ENCODE measurements around the gene XRCC2.

The XRCC2 gene

DNA sequence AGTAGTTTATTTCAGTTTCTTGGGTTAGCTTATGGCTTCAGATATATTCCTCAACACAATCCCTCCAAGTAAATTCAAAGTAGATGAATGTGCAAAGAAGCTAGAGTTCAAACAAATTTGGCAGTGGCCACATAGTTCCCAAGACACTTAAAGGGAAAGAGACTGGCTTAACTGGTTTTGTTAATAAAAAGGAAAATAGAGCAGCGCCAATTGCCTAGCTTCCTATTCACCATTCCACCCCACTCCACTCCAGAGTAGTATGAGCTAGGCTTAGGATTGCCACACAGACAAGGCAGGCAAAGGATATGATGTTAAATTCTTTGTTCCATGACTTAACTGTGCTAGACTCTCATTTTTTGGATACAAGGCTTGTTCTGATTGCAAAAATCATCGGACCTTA lies 2.0 kb downstream of the XRCC2 start:
- H3K4me1 ChIP-seq (ENCODE audit: insufficient read depth, insufficient read length) = no peaks in the 10 kb centered on the region
- TF ChIP-seq YY1 (IDR thresholded peaks at IDR 0.05; ENCODE audit: insufficient read depth, insufficient read length) (no peak), ZNF274 (IDR thresholded peaks at IDR 0.05; ENCODE audit: low read depth, low read length) (no peak), SUZ12 (IDR thresholded peaks at IDR 0.05; ENCODE audit: extremely low read depth, insufficient read depth, insufficient read length) (no peak)
- no peak for DNase-seq (ENCODE audit: low read depth, low spot score)
- no peak overlapping the region for H3K9ac ChIP-seq (ENCODE audit: insufficient read length, low read depth)
- H3K4me3 ChIP-seq (ENCODE audit: insufficient read length, low read depth) = no peak overlapping the region
- H3K27me3 ChIP-seq (ENCODE audit: insufficient read depth, insufficient read length) = no peaks in the 10 kb centered on the region
- H3K9me3 ChIP-seq (ENCODE audit: insufficient read depth, low read length) = no peaks in the 10 kb centered on the region
- peaks cover 30% of the 10 kb centered on the region for H3K36me3 ChIP-seq (ENCODE audit: insufficient read depth, insufficient read length, low read length)

DNA sequence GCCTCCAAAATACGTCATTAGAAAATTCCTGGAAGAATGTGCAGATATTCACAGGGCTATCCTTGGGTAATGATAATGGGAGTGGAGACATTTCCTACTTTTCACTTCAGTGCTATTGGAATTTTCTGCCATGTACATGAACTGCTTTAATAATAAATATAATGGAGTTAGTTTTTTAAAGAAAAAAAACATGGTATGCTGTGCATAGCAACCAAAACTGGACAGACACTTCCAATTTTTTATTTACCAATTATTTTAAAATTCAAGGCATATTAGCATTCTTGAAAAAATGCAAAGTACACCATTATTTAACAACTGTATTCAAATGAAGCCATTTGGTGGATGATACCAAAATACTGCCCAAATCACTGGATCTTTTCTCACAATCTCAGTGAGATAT lies 3.3 kb downstream of the XRCC2 start:
- Histone ChIP-seq H3K4me3 (ENCODE audit: insufficient read length, low read depth) (no peak overlapping the region), H3K9me3 (ENCODE audit: insufficient read depth, low read length) (no peaks in the 10 kb centered on the region), H3K36me3 (ENCODE audit: insufficient read depth, insufficient read length, low read length) (peaks cover 42% of the 10 kb centered on the region), H3K9ac (ENCODE audit: insufficient read length, low read depth) (no peak overlapping the region), H3K4me1 (ENCODE audit: insufficient read depth, insufficient read length) (no peaks in the 10 kb centered on the region), H3K27me3 (ENCODE audit: insufficient read depth, insufficient read length) (no peaks in the 10 kb centered on the region)
- DNase-seq (ENCODE audit: low read depth, low spot score) = no peak
- TF ChIP-seq ZNF274 (IDR thresholded peaks at IDR 0.05; ENCODE audit: low read depth, low read length) (no peak), YY1 (IDR thresholded peaks at IDR 0.05; ENCODE audit: insufficient read depth, insufficient read length) (no peak), SUZ12 (IDR thresholded peaks at IDR 0.05; ENCODE audit: extremely low read depth, insufficient read depth, insufficient read length) (no peak)

DNA sequence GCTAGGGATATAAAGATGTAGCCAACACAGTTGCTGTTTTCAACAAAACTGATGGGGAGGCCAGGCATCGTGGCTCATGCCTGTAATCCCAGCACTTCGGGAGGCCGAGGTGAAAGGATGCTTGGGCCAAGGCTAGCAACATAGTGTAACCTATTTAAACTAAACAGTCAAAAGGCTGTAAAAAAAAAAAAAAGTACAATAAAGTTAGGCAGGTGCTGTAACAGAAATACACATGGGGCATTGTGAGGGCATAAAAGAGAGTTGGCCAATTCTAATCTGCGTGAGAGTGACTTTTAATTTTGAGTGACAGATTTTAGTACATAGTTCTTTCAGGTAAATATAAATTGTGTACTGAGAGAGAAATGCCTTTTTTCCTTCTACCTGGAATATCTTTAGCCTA lies 6.2 kb downstream of the XRCC2 start:
- Histone ChIP-seq H3K4me1 (ENCODE audit: insufficient read depth, insufficient read length) (no peaks in the 10 kb centered on the region), H3K36me3 (ENCODE audit: insufficient read depth, insufficient read length, low read length) (peaks cover 47% of the 10 kb centered on the region), H3K9ac (ENCODE audit: insufficient read length, low read depth) (no peak overlapping the region)

DNA sequence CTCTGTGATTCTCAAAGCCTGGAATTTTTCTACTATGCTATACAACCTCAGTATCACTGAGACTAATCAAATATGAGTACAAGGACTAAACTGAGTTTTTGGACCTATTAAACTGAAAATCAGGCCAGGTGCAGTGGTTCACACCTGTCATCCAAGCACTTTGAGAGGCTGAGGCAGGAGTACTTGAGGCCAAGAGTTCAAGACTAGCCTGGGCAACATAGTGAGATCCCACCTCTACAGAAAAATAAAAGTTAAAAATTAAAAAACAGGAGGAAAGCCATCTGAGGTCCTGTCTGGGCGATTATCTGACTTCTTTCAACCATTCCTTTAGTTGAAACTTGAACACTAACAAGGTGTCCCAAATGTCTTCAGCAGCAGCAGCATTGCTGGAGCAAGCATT lies 7.0 kb downstream of the XRCC2 start:
- H3K9me3 ChIP-seq (ENCODE audit: insufficient read depth, low read length) = no peaks in the 10 kb centered on the region
- no peak overlapping the region for H3K4me3 ChIP-seq (ENCODE audit: insufficient read length, low read depth)
- peaks cover 48% of the 10 kb centered on the region for H3K36me3 ChIP-seq (ENCODE audit: insufficient read depth, insufficient read length, low read length)
- no peaks in the 10 kb centered on the region for H3K4me1 ChIP-seq (ENCODE audit: insufficient read depth, insufficient read length)
- H3K27me3 ChIP-seq (ENCODE audit: insufficient read depth, insufficient read length) = no peaks in the 10 kb centered on the region
- TF ChIP-seq SUZ12 (IDR thresholded peaks at IDR 0.05; ENCODE audit: extremely low read depth, insufficient read depth, insufficient read length) = no peak
- TF ChIP-seq ZNF274 (IDR thresholded peaks at IDR 0.05; ENCODE audit: low read depth, low read length) = no peak
- no peak for TF ChIP-seq YY1 (IDR thresholded peaks at IDR 0.05; ENCODE audit: insufficient read depth, insufficient read length)
- H3K9ac ChIP-seq (ENCODE audit: insufficient read length, low read depth) = no peak overlapping the region
- DNase-seq (ENCODE audit: low read depth, low spot score) = no peak

More for the DNA sequence above, 6.2 kb downstream of the XRCC2 start:
- no peak for DNase-seq (ENCODE audit: low read depth, low spot score)
- no peak overlapping the region for H3K4me3 ChIP-seq (ENCODE audit: insufficient read length, low read depth)
- TF ChIP-seq SUZ12 (IDR thresholded peaks at IDR 0.05; ENCODE audit: extremely low read depth, insufficient read depth, insufficient read length) (no peak), YY1 (IDR thresholded peaks at IDR 0.05; ENCODE audit: insufficient read depth, insufficient read length) (no peak), ZNF274 (IDR thresholded peaks at IDR 0.05; ENCODE audit: low read depth, low read length) (no peak)
- H3K27me3 ChIP-seq (ENCODE audit: insufficient read depth, insufficient read length) = no peaks in the 10 kb centered on the region
- H3K9me3 ChIP-seq (ENCODE audit: insufficient read depth, low read length) = no peaks in the 10 kb centered on the region

DNA sequence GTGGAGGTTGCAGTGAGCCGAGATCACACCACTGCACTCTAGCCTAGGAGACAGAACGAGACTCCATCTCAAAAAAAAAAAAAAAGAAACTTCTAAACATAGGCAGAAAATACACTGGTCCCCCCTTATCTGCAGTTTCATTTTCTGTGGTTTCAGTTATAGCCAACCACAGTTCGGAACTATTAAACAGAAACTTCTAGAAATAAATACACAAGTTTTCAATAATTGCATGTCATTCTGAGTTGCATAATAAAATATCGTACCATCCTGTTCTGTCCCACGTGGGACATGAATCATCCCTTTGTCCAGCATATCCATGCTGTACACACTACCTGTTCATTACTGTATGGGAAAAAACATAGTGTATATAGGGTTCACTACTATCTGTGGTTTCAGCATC lies 8.0 kb downstream of the XRCC2 start:
- no peaks in the 10 kb centered on the region for H3K27me3 ChIP-seq (ENCODE audit: insufficient read depth, insufficient read length)
- no peaks in the 10 kb centered on the region for H3K9me3 ChIP-seq (ENCODE audit: insufficient read depth, low read length)
- H3K36me3 ChIP-seq (ENCODE audit: insufficient read depth, insufficient read length, low read length) = peaks cover 49% of the 10 kb centered on the region
- no peak overlapping the region for H3K9ac ChIP-seq (ENCODE audit: insufficient read length, low read depth)
- DNase-seq (ENCODE audit: low read depth, low spot score) = no peak
- H3K4me1 ChIP-seq (ENCODE audit: insufficient read depth, insufficient read length) = no peaks in the 10 kb centered on the region
- no peak for TF ChIP-seq YY1 (IDR thresholded peaks at IDR 0.05; ENCODE audit: insufficient read depth, insufficient read length)
- no peak overlapping the region for H3K4me3 ChIP-seq (ENCODE audit: insufficient read length, low read depth)

DNA sequence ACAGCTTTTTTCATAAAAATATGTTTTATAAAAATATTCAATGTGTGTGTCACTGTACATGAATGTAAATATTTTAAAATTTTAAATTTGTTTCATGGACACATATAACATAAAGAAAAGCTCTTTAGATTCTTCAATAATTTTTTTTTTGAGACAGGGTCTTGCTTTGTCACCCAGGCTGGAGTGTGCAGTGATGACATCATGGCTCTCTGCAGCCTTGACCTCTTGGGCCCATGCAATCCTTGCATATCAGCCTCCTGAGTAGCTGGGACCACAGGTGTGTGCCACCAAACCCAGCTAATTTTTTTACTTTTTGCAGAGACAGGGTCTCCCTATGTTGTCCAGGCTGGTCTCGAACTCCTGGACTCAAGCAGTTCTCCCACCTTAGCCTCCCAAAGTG lies 9.9 kb downstream of the XRCC2 start:
- Histone ChIP-seq H3K36me3 (ENCODE audit: insufficient read depth, insufficient read length, low read length) (peaks cover 52% of the 10 kb centered on the region), H3K27me3 (ENCODE audit: insufficient read depth, insufficient read length) (no peaks in the 10 kb centered on the region), H3K4me1 (ENCODE audit: insufficient read depth, insufficient read length) (no peaks in the 10 kb centered on the region), H3K4me3 (ENCODE audit: insufficient read length, low read depth) (no peak overlapping the region), H3K9me3 (ENCODE audit: insufficient read depth, low read length) (no peaks in the 10 kb centered on the region), H3K9ac (ENCODE audit: insufficient read length, low read depth) (no peak overlapping the region)
- DNase-seq (ENCODE audit: low read depth, low spot score) = no peak
- TF ChIP-seq ZNF274 (IDR thresholded peaks at IDR 0.05; ENCODE audit: low read depth, low read length) (no peak), YY1 (IDR thresholded peaks at IDR 0.05; ENCODE audit: insufficient read depth, insufficient read length) (no peak), SUZ12 (IDR thresholded peaks at IDR 0.05; ENCODE audit: extremely low read depth, insufficient read depth, insufficient read length) (no peak)

DNA sequence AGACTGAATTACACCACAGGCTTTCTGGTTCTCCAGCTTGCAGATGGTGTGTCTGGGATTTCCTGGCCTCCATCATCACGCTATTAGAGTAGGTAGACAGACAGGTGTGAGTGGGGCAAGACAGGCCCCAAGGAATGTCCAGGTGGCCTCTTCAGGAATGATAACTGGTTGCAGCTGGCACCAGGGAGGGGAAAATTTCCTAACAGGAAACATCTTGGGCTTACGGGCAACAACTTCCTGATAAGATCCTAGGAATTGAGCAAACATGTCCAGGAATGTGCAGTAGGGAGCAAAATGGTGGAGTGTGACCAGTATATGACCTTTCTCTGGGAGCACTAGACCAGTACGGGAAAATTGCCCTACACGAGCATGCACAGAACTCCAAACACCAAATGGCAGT lies 11.3 kb downstream of the XRCC2 start:
- Histone ChIP-seq H3K9ac (ENCODE audit: insufficient read length, low read depth) (no peak overlapping the region), H3K36me3 (ENCODE audit: insufficient read depth, insufficient read length, low read length) (peaks cover 56% of the 10 kb centered on the region), H3K4me1 (ENCODE audit: insufficient read depth, insufficient read length) (no peaks in the 10 kb centered on the region), H3K27me3 (ENCODE audit: insufficient read depth, insufficient read length) (no peaks in the 10 kb centered on the region), H3K4me3 (ENCODE audit: insufficient read length, low read depth) (no peak overlapping the region), H3K9me3 (ENCODE audit: insufficient read depth, low read length) (no peaks in the 10 kb centered on the region)
- TF ChIP-seq ZNF274 (IDR thresholded peaks at IDR 0.05; ENCODE audit: low read depth, low read length) (no peak), SUZ12 (IDR thresholded peaks at IDR 0.05; ENCODE audit: extremely low read depth, insufficient read depth, insufficient read length) (no peak)
- DNase-seq (ENCODE audit: low read depth, low spot score) = no peak

DNA sequence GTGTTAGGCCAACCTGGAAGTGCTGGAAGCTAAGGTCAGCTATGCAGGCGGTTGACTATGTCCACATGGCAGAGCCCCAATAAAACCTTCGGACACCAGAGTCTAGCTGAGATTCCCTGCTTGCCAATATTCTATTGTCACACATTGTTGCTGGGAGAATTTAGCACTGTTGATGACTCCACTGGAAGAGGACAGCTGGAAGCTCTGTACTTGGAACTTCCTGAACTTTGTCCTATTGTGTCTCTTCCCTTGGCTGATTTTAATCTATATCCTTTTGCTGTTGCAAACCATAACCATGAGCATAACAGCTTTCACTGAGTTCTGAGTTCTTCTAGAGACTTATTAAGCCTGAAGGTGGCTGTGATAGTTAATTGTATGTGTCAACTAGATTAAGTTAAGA lies 12.0 kb downstream of the XRCC2 start:
- no peak for DNase-seq (ENCODE audit: low read depth, low spot score)
- TF ChIP-seq ZNF274 (IDR thresholded peaks at IDR 0.05; ENCODE audit: low read depth, low read length) = no peak
- no peak for TF ChIP-seq SUZ12 (IDR thresholded peaks at IDR 0.05; ENCODE audit: extremely low read depth, insufficient read depth, insufficient read length)
- no peak for TF ChIP-seq YY1 (IDR thresholded peaks at IDR 0.05; ENCODE audit: insufficient read depth, insufficient read length)
- no peaks in the 10 kb centered on the region for H3K27me3 ChIP-seq (ENCODE audit: insufficient read depth, insufficient read length)
- H3K9ac ChIP-seq (ENCODE audit: insufficient read length, low read depth) = no peak overlapping the region
- H3K36me3 ChIP-seq (ENCODE audit: insufficient read depth, insufficient read length, low read length) = peaks cover 56% of the 10 kb centered on the region
- no peaks in the 10 kb centered on the region for H3K9me3 ChIP-seq (ENCODE audit: insufficient read depth, low read length)
- no peaks in the 10 kb centered on the region for H3K4me1 ChIP-seq (ENCODE audit: insufficient read depth, insufficient read length)
- no peak overlapping the region for H3K4me3 ChIP-seq (ENCODE audit: insufficient read length, low read depth)

Measured in NT2/D1 (cell line).